RWPE1 (cell line): ENCODE results near the gene CCDC152.
"Not testable (repeated sequence)": the region's sequence is repeated elsewhere in the genome, so short reads cannot be mapped to it uniquely, and the experiment has no call there.

Source experiments
- CTCF ChIA-PET: fragments of 350-600 bp; sonication (Branson Sonifier 250); formaldehyde crosslinking; extraction: SDS; loops from one replicate; lab custom pipeline; 2021; lab: Yijun Ruan, JAX
- POLR2A ChIA-PET: fragments of 400-600 bp; formaldehyde crosslinking; extraction: SDS; loops from one replicate; lab custom pipeline; 2020; ENCODE audit warnings: antibody characterized with exemption; ENCODE audit not compliant: low non-redundant PET; lab: Yijun Ruan, JAX
- DNase-seq: peaks from one replicate; pipeline ENCODE4 v3.0.0; 2012; ENCODE audit warnings: low spot score
- H3K27ac ChIP-seq: fragments of 450-650 bp; 2 replicates; pipeline ENCODE4 v1.5.1; 2017
- CTCF ChIP-seq: fragments of 450-650 bp; conservative IDR thresholded peaks from 2 replicates; pipeline ENCODE4 v1.5.1; 2017; ENCODE audit warnings: low read depth, mild to moderate bottlenecking

The CCDC152 gene

GRCh38 chr5:42756606-42757601, at the start of gene CCDC152:
TSS of gene CCDC152 (plus strand) at chr5:42756818. CDS start at chr5:42759122, 2,304 bp downstream.
- no peak within 1 kb of the TSS for H3K27ac ChIP-seq
- ChIA-PET CTCF (no interaction called here), POLR2A (no interaction called here)
- no peak for TF ChIP-seq CTCF
- DNase-seq = no peak

- ChIA-PET CTCF (no interaction called here), POLR2A (no interaction called here)
- H3K27ac ChIP-seq = no peak overlapping the region
- no peak for TF ChIP-seq CTCF
- DNase-seq = no peak
Measured at GRCh38 chr5:42715785-42716184, 40.8 kb upstream of the CCDC152 start.

GRCh38 chr5:42718591-42718990, 38.0 kb upstream of the CCDC152 start:
- no peak for TF ChIP-seq CTCF
- DNase-seq = no peak
- H3K27ac ChIP-seq = no peak overlapping the region
- ChIA-PET CTCF (interaction anchor here (0.7 to 0.8 kb wide), 2 partner anchors 10 to 528 kb away, joined by 4 read pairs; no protein-coding TSS in a partner anchor), POLR2A (no interaction called here)

GRCh38 chr5:42719034-42719433, 37.6 kb upstream of the CCDC152 start:
- CTCF ChIA-PET = no interaction called here
- DNase-seq = no peak
- POLR2A ChIA-PET = no interaction called here
- no peak for TF ChIP-seq CTCF
- no peak overlapping the region for H3K27ac ChIP-seq

GRCh38 chr5:42720251-42720650, 36.4 kb upstream of the CCDC152 start:
- DNase-seq = no peak
- no peak overlapping the region for H3K27ac ChIP-seq
- ChIA-PET POLR2A (no interaction called here), CTCF (no interaction called here)
- no peak for TF ChIP-seq CTCF

- POLR2A ChIA-PET = no interaction called here
Measured at GRCh38 chr5:42721484-42721883, 35.1 kb upstream of the CCDC152 start.

GRCh38 chr5:42734531-42735058, 22.0 kb upstream of the CCDC152 start:
- DNase-seq, H3K27ac ChIP-seq, POLR2A ChIA-PET, CTCF ChIA-PET: not testable (repeated sequence)

More at GRCh38 chr5:42721484-42721883, 35.1 kb upstream of the CCDC152 start:
- CTCF ChIA-PET = no interaction called here
- no peak for DNase-seq
- no peak overlapping the region for H3K27ac ChIP-seq
- no peak for TF ChIP-seq CTCF
